ENCODE results near the gene CPB2.

The CPB2 gene

GRCh38 chr13:46100191-46100815 lies 4.5 kb downstream of the CPB2 start:
- no peak overlapping the region for H4K5ac ChIP-seq (ENCODE audit: low read length)
- no peak overlapping the region for H3K4me3 ChIP-seq (ENCODE audit: low read length)
- no peak overlapping the region for H2AK5ac ChIP-seq (ENCODE audit: low read length)
- H2BK5ac ChIP-seq (ENCODE audit: low read length): no peak overlapping the region
- no peak overlapping the region for H3K9ac ChIP-seq (ENCODE audit: low read length)
- no peak overlapping the region for H2BK120ac ChIP-seq (ENCODE audit: low read depth, low read length)
- DNase-seq: no peak
- H3K79me1 ChIP-seq (ENCODE audit: low read length): no peaks in the 10 kb centered on the region
- no peaks in the 10 kb centered on the region for H3K79me2 ChIP-seq (ENCODE audit: control insufficient read depth, insufficient read depth, low read length)
- no peak overlapping the region for H4K8ac ChIP-seq (ENCODE audit: low read depth, low read length)
- no peak overlapping the region for H3K4me2 ChIP-seq (ENCODE audit: low read length)
- H3K4me1 ChIP-seq (ENCODE audit: control insufficient read depth, low read depth, low read length): no peaks in the 10 kb centered on the region
- H3K27me3 ChIP-seq (ENCODE audit: insufficient read depth, low read length, poor library complexity): no peaks in the 10 kb centered on the region
- whole genome bisulfite sequencing (ENCODE audit: extremely low coverage, insufficient coverage, low lambda C conversion rate): no CpG with 5 or more reads among the region's 1 CpG
- no peak overlapping the region for H2BK15ac ChIP-seq (replicated peaks; ENCODE audit: low read depth)
- no peaks in the 10 kb centered on the region for H3K36me3 ChIP-seq (ENCODE audit: control insufficient read depth, insufficient read depth, low read length)
- no peak overlapping the region for H3K56ac ChIP-seq (ENCODE audit: low read length)
- no peak overlapping the region for H3K23ac ChIP-seq (ENCODE audit: low read length)
- H3K18ac ChIP-seq (ENCODE audit: low read length): no peak overlapping the region
- H3K27ac ChIP-seq (ENCODE audit: low read depth, low read length): no peak overlapping the region
- H3K4ac ChIP-seq (ENCODE audit: low read depth, low read length): no peak overlapping the region

DNA sequence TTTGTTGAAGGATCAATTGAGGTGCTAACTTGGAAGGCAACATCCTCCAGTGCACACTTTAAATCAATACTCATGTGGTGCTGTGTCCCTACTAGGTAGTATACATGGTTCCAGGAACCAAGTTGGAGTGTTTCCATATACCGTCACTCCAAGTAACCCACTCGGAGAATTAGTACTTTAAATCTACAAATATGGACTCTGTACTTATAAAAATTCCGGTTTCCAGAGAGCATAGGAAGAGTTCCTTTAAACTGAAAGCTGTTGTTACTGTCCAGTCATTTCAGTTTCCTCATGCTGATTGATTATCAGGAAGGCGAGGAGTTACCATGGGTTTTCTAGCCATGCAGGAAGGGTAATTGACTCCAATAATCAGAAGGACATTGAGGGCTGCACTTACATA lies 7.2 kb downstream of the CPB2 start:
- no peak overlapping the region for H3K27ac ChIP-seq (ENCODE audit: low read depth, low read length)
- H2BK5ac ChIP-seq (ENCODE audit: low read length): no peak overlapping the region
- no peaks in the 10 kb centered on the region for H3K79me1 ChIP-seq (ENCODE audit: low read length)
- H3K23ac ChIP-seq (ENCODE audit: low read length): no peak overlapping the region
- H4K5ac ChIP-seq (ENCODE audit: low read length): no peak overlapping the region
- H2AK5ac ChIP-seq (ENCODE audit: low read length): no peak overlapping the region
- no peak overlapping the region for H3K9ac ChIP-seq (ENCODE audit: low read length)
- H2BK120ac ChIP-seq (ENCODE audit: low read depth, low read length): no peak overlapping the region
- H3K4me3 ChIP-seq (ENCODE audit: low read length): no peak overlapping the region
- H3K4me1 ChIP-seq (ENCODE audit: control insufficient read depth, low read depth, low read length): no peaks in the 10 kb centered on the region
- no peak overlapping the region for H4K8ac ChIP-seq (ENCODE audit: low read depth, low read length)
- H2BK15ac ChIP-seq (replicated peaks; ENCODE audit: low read depth): no peak overlapping the region
- no peak overlapping the region for H3K4ac ChIP-seq (ENCODE audit: low read depth, low read length)
- H3K56ac ChIP-seq (ENCODE audit: low read length): no peak overlapping the region
- H3K27me3 ChIP-seq (ENCODE audit: insufficient read depth, low read length, poor library complexity): no peaks in the 10 kb centered on the region
- H3K18ac ChIP-seq (ENCODE audit: low read length): no peak overlapping the region
- H3K79me2 ChIP-seq (ENCODE audit: control insufficient read depth, insufficient read depth, low read length): no peaks in the 10 kb centered on the region
- no peaks in the 10 kb centered on the region for H3K36me3 ChIP-seq (ENCODE audit: control insufficient read depth, insufficient read depth, low read length)
- no peak for DNase-seq
- H3K4me2 ChIP-seq (ENCODE audit: low read length): no peak overlapping the region
- no CpG with 5 or more reads among the region's 4 CpGs for WGBS (ENCODE audit: extremely low coverage, insufficient coverage, low lambda C conversion rate)

- Histone ChIP-seq H2AK5ac (ENCODE audit: low read length) (no peak overlapping the region), H4K5ac (ENCODE audit: low read length) (no peak overlapping the region), H2BK15ac (replicated peaks; ENCODE audit: low read depth) (no peak overlapping the region), H4K8ac (ENCODE audit: low read depth, low read length) (no peak overlapping the region), H2BK5ac (ENCODE audit: low read length) (no peak overlapping the region), H3K27ac (ENCODE audit: low read depth, low read length) (no peak overlapping the region), H3K18ac (ENCODE audit: low read length) (no peak overlapping the region), H3K4ac (ENCODE audit: low read depth, low read length) (no peak overlapping the region), H3K4me1 (ENCODE audit: control insufficient read depth, low read depth, low read length) (no peaks in the 10 kb centered on the region), H3K79me1 (ENCODE audit: low read length) (no peaks in the 10 kb centered on the region), H3K4me3 (ENCODE audit: low read length) (no peak overlapping the region), H3K36me3 (ENCODE audit: control insufficient read depth, insufficient read depth, low read length) (no peaks in the 10 kb centered on the region), H3K23ac (ENCODE audit: low read length) (no peak overlapping the region), H3K4me2 (ENCODE audit: low read length) (no peak overlapping the region), H3K56ac (ENCODE audit: low read length) (no peak overlapping the region), H3K9ac (ENCODE audit: low read length) (no peak overlapping the region), H2BK120ac (ENCODE audit: low read depth, low read length) (no peak overlapping the region), H3K79me2 (ENCODE audit: control insufficient read depth, insufficient read depth, low read length) (no peaks in the 10 kb centered on the region), H3K27me3 (ENCODE audit: insufficient read depth, low read length, poor library complexity) (no peaks in the 10 kb centered on the region)
- no CpG with 5 or more reads among the region's 3 CpGs for WGBS (ENCODE audit: extremely low coverage, insufficient coverage, low lambda C conversion rate)
- DNase-seq: no peak
Measured at GRCh38 chr13:46097015-46097414, 7.8 kb downstream of the CPB2 start.

DNA sequence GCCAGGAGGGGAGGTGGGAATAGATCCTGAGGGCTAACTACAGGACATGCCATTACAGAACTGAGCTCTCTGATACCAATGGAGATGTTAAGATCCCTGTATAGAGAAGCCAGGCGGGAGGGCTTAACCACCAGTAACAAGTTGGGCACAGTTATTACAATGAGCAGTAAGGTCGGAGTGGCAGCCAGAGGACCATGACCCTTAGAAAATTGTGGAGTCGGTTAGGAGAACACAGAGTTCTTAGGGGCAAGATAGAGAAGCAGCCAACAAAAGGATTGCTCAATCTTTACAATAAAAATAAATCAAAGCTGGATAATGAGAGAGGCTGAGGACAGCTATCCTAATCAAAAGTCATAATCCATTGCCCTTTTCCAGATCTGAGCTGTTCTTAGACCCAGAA lies 10.4 kb downstream of the CPB2 start:
- H3K9ac ChIP-seq (ENCODE audit: low read length): no peak overlapping the region
- no CpG with 5 or more reads among the region's 3 CpGs for WGBS (ENCODE audit: extremely low coverage, insufficient coverage, low lambda C conversion rate)
- H4K8ac ChIP-seq (ENCODE audit: low read depth, low read length): no peak overlapping the region
- H2BK15ac ChIP-seq (replicated peaks; ENCODE audit: low read depth): no peak overlapping the region
- no peak overlapping the region for H3K23ac ChIP-seq (ENCODE audit: low read length)
- H3K4me1 ChIP-seq (ENCODE audit: control insufficient read depth, low read depth, low read length): no peaks in the 10 kb centered on the region
- no peak overlapping the region for H3K18ac ChIP-seq (ENCODE audit: low read length)
- no peak overlapping the region for H3K4ac ChIP-seq (ENCODE audit: low read depth, low read length)
- H3K56ac ChIP-seq (ENCODE audit: low read length): no peak overlapping the region
- H3K4me3 ChIP-seq (ENCODE audit: low read length): no peak overlapping the region
- H2BK120ac ChIP-seq (ENCODE audit: low read depth, low read length): no peak overlapping the region
- no peak overlapping the region for H3K27ac ChIP-seq (ENCODE audit: low read depth, low read length)
- H2AK5ac ChIP-seq (ENCODE audit: low read length): no peak overlapping the region
- no peak overlapping the region for H4K5ac ChIP-seq (ENCODE audit: low read length)
- no peaks in the 10 kb centered on the region for H3K36me3 ChIP-seq (ENCODE audit: control insufficient read depth, insufficient read depth, low read length)
- no peak overlapping the region for H2BK5ac ChIP-seq (ENCODE audit: low read length)
- no peak overlapping the region for H3K4me2 ChIP-seq (ENCODE audit: low read length)
- H3K79me2 ChIP-seq (ENCODE audit: control insufficient read depth, insufficient read depth, low read length): no peaks in the 10 kb centered on the region
- no peaks in the 10 kb centered on the region for H3K79me1 ChIP-seq (ENCODE audit: low read length)
- no peaks in the 10 kb centered on the region for H3K27me3 ChIP-seq (ENCODE audit: insufficient read depth, low read length, poor library complexity)
- DNase-seq: no peak

- no CpG with 5 or more reads among the region's 5 CpGs for WGBS (ENCODE audit: extremely low coverage, insufficient coverage, low lambda C conversion rate)
- Histone ChIP-seq H3K4me3 (ENCODE audit: low read length) (no peak overlapping the region), H3K4me1 (ENCODE audit: control insufficient read depth, low read depth, low read length) (no peaks in the 10 kb centered on the region), H3K9ac (ENCODE audit: low read length) (no peak overlapping the region), H3K79me2 (ENCODE audit: control insufficient read depth, insufficient read depth, low read length) (no peaks in the 10 kb centered on the region), H3K4ac (ENCODE audit: low read depth, low read length) (no peak overlapping the region), H3K18ac (ENCODE audit: low read length) (no peak overlapping the region), H2BK15ac (replicated peaks; ENCODE audit: low read depth) (no peak overlapping the region), H4K8ac (ENCODE audit: low read depth, low read length) (no peak overlapping the region), H3K36me3 (ENCODE audit: control insufficient read depth, insufficient read depth, low read length) (no peaks in the 10 kb centered on the region), H2BK5ac (ENCODE audit: low read length) (no peak overlapping the region), H3K27ac (ENCODE audit: low read depth, low read length) (no peak overlapping the region), H3K4me2 (ENCODE audit: low read length) (no peak overlapping the region), H2AK5ac (ENCODE audit: low read length) (no peak overlapping the region), H3K56ac (ENCODE audit: low read length) (no peak overlapping the region), H4K5ac (ENCODE audit: low read length) (no peak overlapping the region), H3K27me3 (ENCODE audit: insufficient read depth, low read length, poor library complexity) (no peaks in the 10 kb centered on the region), H3K23ac (ENCODE audit: low read length) (no peak overlapping the region), H2BK120ac (ENCODE audit: low read depth, low read length) (no peak overlapping the region), H3K79me1 (ENCODE audit: low read length) (no peaks in the 10 kb centered on the region)
- DNase-seq: peak; percentile 7
Measured at GRCh38 chr13:46088821-46089562, 15.8 kb downstream of the CPB2 start.

- H3K79me2 ChIP-seq (ENCODE audit: control insufficient read depth, insufficient read depth, low read length): no peaks in the 10 kb centered on the region
- no peak for DNase-seq
- no peak overlapping the region for H2BK15ac ChIP-seq (replicated peaks; ENCODE audit: low read depth)
- H3K4me2 ChIP-seq (ENCODE audit: low read length): no peak overlapping the region
- H3K23ac ChIP-seq (ENCODE audit: low read length): no peak overlapping the region
- H3K27me3 ChIP-seq (ENCODE audit: insufficient read depth, low read length, poor library complexity): no peaks in the 10 kb centered on the region
- H3K4ac ChIP-seq (ENCODE audit: low read depth, low read length): no peak overlapping the region
- H3K18ac ChIP-seq (ENCODE audit: low read length): no peak overlapping the region
- H2AK5ac ChIP-seq (ENCODE audit: low read length): no peak overlapping the region
- H3K79me1 ChIP-seq (ENCODE audit: low read length): no peaks in the 10 kb centered on the region
- no peak overlapping the region for H4K8ac ChIP-seq (ENCODE audit: low read depth, low read length)
- H2BK120ac ChIP-seq (ENCODE audit: low read depth, low read length): no peak overlapping the region
- H3K9ac ChIP-seq (ENCODE audit: low read length): no peak overlapping the region
- H2BK5ac ChIP-seq (ENCODE audit: low read length): no peak overlapping the region
- H4K5ac ChIP-seq (ENCODE audit: low read length): no peak overlapping the region
- no peak overlapping the region for H3K27ac ChIP-seq (ENCODE audit: low read depth, low read length)
- H3K4me3 ChIP-seq (ENCODE audit: low read length): no peak overlapping the region
- no peak overlapping the region for H3K56ac ChIP-seq (ENCODE audit: low read length)
- no peaks in the 10 kb centered on the region for H3K4me1 ChIP-seq (ENCODE audit: control insufficient read depth, low read depth, low read length)
- H3K36me3 ChIP-seq (ENCODE audit: control insufficient read depth, insufficient read depth, low read length): no peaks in the 10 kb centered on the region
Measured at GRCh38 chr13:46087481-46087880, 17.4 kb downstream of the CPB2 start.

Measured in mesendoderm (in vitro differentiated cells).